ENCODE results near the gene NCBP1.

The NCBP1 gene

DNA sequence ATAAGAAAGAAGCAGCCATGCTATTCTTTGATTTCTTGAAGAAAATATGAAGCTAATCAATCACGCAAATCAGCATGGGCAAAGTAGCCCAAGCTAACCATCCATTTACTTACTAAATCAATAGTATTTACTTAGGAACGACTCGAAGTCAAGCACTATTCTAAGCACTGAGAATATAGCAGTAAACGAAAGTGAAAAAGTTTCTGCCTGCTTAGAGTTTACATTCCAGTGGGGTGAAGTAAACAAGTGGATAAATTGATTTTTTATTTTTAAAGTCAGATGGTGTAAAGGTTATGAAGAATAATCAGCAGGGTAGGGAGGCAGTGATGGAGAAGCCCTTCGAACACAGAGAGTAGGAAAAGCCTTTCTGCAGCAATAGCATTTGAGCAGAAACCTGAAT lies 6.0 kb upstream of the NCBP1 start:
- no peak for DNase-seq

DNA sequence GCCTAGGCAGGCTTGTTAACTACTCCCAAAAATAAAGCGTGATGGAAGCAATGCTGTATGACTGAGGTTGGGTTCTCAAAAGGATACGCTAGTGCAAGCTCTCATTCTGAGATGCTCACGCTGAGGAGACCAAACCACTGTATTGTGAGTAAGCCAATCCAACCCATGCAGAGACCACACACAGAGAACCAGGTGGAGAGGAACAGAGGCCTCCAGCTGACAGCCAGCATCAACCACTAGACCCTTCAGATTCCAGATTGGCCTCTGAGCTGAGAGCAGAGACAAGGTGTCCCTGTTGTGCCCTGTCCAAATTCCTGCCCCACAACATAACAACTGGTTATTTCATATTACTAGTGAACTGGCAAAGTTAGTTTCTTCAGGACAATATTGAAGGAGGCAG lies 5.0 kb upstream of the NCBP1 start:
- DNase-seq = no peak

DNA sequence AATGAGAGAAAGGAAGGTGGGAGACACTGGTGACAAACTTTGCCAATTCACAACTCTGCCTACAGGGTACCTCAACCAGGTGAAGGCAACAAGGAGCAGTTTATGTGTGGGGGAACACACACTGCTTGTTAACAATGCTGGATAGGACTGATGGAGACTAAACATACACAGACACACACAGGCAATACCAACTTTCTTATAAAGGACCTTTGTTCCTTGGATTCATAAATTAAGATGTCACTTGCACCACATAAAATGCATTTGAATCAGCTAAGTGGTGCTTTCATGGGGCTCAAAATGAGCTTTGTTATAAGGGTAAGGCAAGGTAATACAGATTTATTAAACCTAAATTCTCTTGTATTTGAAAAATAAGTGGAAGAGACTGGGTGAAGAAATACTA lies 4.5 kb upstream of the NCBP1 start:
- no peak for DNase-seq

DNA sequence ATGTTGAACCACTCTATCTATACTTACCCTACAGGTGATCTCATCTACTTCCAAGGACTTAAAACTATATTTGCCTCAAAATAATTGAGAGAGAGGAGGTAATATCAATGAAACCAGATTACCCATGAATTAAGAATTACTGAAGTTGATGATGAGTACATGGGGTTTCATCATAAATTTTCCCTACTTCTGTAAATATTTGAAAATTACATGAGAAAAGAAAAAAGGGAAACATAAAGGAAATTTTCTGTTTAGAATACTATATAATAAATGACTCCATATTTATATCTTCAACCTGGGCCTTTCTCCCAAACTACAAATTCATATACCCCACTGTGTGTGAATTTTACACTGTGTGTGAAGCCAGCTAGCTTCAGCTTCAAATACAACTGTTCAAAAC lies 3.0 kb upstream of the NCBP1 start:
- DNase-seq = no peak

- DNase-seq = peak; percentile 57
Observed at GRCh38 chr9:97632248-97632984, 1.2 kb upstream of the NCBP1 start.

GRCh38 chr9:97633859-97634490 lies 354 bp downstream of the NCBP1 start:
- DNase-seq = peak; percentile 19

DNA sequence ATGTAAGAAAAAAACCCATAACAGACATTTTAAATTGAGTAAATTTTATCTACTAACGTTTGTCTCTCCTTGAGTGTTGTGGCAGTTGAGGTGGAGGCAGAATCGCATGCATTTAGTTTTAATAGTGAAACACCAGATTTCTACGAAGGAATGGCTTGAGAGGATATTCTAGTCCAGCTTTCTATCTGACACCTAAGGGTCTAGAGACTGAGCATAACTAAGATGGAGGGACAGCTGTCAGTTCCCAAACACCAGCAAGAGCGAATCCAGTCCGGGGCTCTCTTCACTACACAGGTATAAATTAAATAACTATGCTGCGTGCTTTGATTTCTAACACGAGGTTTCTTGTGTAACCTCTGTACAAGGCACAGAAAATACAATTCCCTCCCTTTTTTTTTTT lies 1.4 kb downstream of the NCBP1 start:
- DNase-seq = no peak

DNA sequence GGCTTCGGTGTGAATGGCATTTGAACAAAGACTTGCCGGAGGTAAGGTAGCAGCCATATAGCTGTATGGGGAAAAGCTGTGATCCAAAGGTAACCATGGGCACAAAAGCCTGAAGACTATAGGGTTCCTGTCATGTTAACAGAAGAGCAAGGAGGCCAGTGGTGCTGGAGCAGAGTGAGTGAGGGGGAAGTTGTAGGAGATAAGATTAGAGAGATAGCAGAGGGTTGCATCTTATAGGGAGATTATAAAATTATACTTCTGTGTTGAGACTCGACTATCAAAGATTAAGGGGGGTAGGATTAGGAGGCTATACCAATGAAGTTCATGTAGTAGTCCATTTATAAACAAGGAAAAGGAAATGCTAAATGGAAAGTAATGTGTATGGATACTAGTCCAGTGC lies 3.3 kb downstream of the NCBP1 start:
- DNase-seq = no peak

DNA sequence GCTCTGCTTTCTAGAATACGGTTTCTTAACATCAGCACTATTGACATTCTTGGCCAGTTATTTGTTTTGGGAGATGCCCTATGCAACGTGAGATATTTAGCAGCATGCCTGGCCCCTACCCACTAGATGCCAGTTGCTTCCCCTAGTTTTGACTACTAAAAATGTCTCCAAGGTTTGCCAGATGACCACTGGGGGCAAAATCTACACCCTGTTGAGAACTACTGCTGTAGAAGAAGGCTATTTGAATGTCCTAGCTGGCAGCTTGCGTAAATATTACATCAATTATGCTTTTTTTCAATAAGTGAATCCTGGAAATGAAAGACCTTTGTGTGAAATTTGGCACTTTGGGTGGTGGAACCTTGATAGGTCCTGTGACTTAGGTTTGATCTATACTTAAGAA lies 5.0 kb downstream of the NCBP1 start:
- no peak for DNase-seq

DNA sequence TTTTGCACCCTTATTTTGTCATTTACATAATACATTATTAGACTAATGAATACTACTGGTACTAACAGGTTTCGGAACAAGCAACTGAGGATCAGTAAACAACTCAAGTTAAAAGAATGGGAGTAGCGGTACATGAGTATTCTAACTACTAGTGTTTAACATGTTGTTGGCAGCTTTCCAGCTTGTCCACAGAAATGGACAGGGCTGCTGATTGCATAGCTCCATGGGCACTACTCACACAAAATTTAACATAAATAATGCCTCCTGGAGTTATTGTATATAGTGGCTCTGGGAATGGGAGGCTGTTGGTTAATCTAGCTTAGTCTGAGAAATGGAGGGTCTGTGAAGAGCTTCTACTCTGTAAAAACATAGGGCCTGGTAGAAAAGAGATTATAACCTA lies 6.7 kb downstream of the NCBP1 start:
- no peak for DNase-seq

DNA sequence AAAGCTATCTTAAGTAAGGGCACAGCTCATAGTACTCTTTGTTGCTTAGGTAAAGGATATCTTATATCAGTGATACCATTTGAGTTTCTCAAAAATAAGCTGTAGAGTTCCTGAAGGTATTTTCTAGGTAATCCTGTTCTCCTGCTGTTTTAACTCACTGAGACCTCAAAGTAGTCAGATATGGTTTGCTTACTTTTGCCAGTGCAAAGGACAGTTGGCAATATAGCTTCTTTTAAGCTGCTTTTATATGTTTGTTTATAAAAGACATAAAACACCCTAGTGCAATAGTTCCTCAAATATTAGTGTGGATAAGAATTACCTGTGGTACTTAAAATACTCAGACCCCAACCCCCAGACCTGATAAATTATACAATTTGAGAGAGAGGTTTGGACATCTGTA lies 12.1 kb downstream of the NCBP1 start:
- no peak for DNase-seq

- DNase-seq = no peak
Observed at GRCh38 chr9:97647996-97648395, 14.4 kb downstream of the NCBP1 start.

GRCh38 chr9:97651646-97652045 lies 18.0 kb downstream of the NCBP1 start:
- no peak for DNase-seq

- DNase-seq = no peak
Observed at GRCh38 chr9:97658707-97659106, 25.1 kb downstream of the NCBP1 start.

GRCh38 chr9:97659771-97660170 lies 26.1 kb downstream of the NCBP1 start:
- DNase-seq = no peak

GRCh38 chr9:97660340-97660739 lies 26.7 kb downstream of the NCBP1 start:
- DNase-seq = no peak

DNA sequence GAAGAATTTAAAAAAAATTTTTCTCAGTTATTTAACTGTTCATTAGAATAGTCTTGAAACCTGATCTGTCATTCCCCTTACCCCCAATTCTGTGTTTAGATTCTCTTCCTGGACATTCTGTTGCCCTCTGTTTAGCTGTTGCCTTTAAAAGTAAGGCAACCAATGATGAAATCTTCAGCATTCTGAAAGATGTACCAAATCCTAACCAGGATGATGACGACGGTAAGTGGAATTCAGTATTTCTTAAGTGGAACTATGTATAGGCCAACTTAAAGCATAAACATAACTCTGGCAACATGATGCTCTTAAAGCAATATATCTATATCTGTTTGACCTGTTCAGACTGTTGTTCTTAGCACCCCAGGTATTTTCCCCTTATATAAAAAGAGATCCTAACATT lies 27.2 kb downstream of the NCBP1 start:
- DNase-seq = no peak

- DNase-seq = no peak
Observed at GRCh38 chr9:97665742-97666141, 32.1 kb downstream of the NCBP1 start.

DNA sequence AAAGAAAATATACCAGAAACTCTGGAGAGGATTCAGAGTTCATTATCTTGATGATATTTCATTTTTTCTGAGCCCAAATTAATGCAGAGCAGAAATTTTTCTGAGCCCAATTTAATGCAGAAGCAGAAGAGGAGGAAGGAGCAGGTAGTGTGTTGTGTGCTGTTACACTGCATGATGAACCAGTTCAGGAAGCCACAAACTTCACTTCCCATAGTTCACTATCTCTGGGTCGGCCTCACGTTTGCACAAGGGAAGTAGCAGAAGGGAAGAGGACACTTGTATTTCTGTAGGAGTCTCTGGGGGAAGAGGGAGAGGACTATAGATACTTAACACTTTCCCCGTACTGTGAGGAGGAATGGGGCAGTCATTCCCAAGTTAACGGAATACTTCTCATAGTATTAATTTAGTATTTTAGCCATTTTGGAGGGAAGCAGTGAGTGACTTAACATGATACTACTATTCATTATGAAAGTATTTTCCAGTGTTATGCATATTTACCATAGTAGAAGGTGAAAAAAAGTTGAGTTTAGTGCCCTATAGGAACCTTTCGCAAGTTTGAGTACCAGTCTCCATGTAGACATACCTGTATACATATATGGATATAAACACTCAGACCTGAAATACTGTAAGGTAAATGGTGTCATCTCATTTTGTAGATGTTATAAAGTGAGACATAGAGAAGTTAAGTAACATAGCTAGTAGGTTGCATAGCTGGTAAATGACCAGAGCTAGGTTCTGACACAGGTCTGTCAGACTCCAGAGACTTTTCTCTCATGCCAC lies 33.5 kb downstream of the NCBP1 start:
- no peak for DNase-seq

GRCh38 chr9:97668485-97668884 lies 34.9 kb downstream of the NCBP1 start:
- DNase-seq = no peak

GRCh38 chr9:97670586-97670985 lies 37.0 kb downstream of the NCBP1 start:
- no peak for DNase-seq

DNA sequence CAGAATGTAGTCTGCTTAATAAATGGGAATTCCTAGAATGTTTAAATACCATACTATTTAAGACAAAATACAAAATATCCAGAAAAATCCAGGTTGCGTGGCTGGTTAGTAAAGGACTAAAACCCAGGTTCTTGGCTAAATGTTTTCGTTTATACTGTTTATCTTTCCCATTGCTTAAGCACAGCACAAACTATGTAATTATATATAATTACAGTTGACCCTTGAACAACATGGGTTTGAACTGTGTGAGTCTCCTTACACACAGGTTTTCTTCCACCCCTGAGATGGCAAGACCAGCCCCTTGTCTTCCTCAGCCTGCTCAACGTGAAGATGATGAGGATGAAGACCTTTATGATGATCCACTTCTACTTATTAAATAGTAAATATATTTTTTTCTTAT lies 38.8 kb downstream of the NCBP1 start:
- no peak for DNase-seq

- DNase-seq = no peak
Observed at GRCh38 chr9:97673922-97674321, 40.3 kb downstream of the NCBP1 start.

DNA sequence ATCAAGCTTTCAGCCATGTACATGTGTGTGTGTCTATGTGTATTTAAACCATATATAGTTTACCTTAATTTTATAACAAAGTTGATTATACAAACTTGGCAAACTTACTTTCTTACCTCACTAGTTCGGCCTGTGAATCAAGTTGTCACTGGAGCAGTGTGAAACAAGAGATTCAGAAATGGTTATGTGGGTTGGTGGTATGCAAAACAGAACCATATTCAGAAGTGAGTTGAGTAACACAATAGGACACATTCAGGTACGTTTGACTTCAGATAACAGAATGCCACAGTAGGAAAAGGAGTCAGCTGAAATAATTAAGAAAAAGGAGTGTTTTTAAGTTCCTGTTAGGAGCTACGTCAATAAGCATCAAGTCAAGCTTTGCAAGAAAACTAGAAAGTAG lies 42.0 kb downstream of the NCBP1 start:
- DNase-seq = no peak
